ENCODE measurements around the gene ITGB1BP2. TPM values are rescaled to one million over a fixed set of nuclear protein-coding genes. Genes with fewer than 3 reads are reported as not detected.
A peak's percentile ranks its signal among the peaks of the same experiment; 100 is the strongest.
"Not testable (repeated sequence)": the region's sequence is repeated elsewhere in the genome, so short reads cannot be mapped to it uniquely, and the experiment has no call there.

The ITGB1BP2 gene
- total RNA-seq, 1 donor from 2014 or later, result 1.1 TPM

DNA sequence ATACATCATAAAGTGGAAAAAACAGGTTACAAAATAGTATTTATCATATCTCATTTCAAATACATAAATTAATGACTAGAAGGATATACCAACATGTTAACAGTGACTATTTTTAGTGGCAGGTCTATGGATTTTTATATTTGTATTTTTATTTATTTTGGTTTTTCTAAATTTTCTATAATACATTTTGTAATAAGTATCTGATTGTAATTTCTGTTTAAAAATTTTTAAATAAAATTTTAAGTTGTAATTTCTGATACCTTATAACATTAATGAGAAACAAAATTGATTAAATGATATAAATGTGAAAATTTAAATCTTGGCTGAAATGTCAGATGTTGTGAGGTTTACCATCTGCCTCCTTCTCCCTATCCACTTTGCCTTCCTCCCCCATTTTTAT is 15.6 kb upstream of the ITGB1BP2 start:
- TF ChIP-seq CTCF (IDR thresholded peaks at IDR 0.05; ENCODE audit: insufficient read depth, low read length, severe bottlenecking), result no peak
- no peaks in the 10 kb centered on the region for H3K27me3 ChIP-seq (ENCODE audit: control insufficient read depth, insufficient read depth, low read length)
- no peak overlapping the region for H3K4me3 ChIP-seq (ENCODE audit: low read depth, low read length)
- no peak for FAIRE-seq
- H3K36me3 ChIP-seq (ENCODE audit: control insufficient read depth, insufficient read depth, low read length), result peaks cover 2% of the 10 kb centered on the region
- no peak for DNase-seq (ENCODE audit: low read depth)

DNA sequence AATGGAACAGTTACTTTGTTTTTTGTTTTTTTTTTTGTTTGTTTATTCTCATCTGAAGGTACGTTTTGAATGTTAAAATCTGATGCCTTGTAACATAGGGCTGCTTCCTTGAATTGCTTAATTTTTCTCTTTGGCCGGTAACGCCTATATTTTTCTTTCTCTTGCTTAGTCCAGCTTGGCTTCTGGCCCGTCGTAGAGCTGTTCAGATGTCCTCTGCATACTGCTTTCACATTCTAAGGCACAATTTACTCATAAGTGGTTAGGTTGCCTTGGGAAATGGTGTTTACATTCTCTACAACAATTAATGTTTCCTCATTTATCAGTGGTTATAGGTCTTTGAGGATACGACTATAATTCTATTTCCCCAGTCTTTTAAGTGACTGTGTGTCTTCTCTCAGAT is 10.2 kb upstream of the ITGB1BP2 start:
- FAIRE-seq, result no peak
- no peak overlapping the region for H3K4me3 ChIP-seq (ENCODE audit: low read depth, low read length)
- DNase-seq (ENCODE audit: low read depth), result no peak
- TF ChIP-seq CTCF (IDR thresholded peaks at IDR 0.05; ENCODE audit: insufficient read depth, low read length, severe bottlenecking), result no peak
- no peaks in the 10 kb centered on the region for H3K27me3 ChIP-seq (ENCODE audit: control insufficient read depth, insufficient read depth, low read length)
- H3K36me3 ChIP-seq (ENCODE audit: control insufficient read depth, insufficient read depth, low read length), result peaks cover 2% of the 10 kb centered on the region

GRCh38 chrX:71292669-71293365 is 8.7 kb upstream of the ITGB1BP2 start:
- FAIRE-seq (no peak), DNase-seq (ENCODE audit: low read depth) (peak; percentile 25)
- Histone ChIP-seq H3K4me3 (ENCODE audit: low read depth, low read length) (no peak overlapping the region), H3K27me3 (ENCODE audit: control insufficient read depth, insufficient read depth, low read length) (no peaks in the 10 kb centered on the region), H3K36me3 (ENCODE audit: control insufficient read depth, insufficient read depth, low read length) (peaks cover 6% of the 10 kb centered on the region)
- no peak for TF ChIP-seq CTCF (IDR thresholded peaks at IDR 0.05; ENCODE audit: insufficient read depth, low read length, severe bottlenecking)

GRCh38 chrX:71296806-71297205 is 4.7 kb upstream of the ITGB1BP2 start:
- FAIRE-seq (no peak), DNase-seq (ENCODE audit: low read depth) (no peak)
- no peak for TF ChIP-seq CTCF (IDR thresholded peaks at IDR 0.05; ENCODE audit: insufficient read depth, low read length, severe bottlenecking)

DNA sequence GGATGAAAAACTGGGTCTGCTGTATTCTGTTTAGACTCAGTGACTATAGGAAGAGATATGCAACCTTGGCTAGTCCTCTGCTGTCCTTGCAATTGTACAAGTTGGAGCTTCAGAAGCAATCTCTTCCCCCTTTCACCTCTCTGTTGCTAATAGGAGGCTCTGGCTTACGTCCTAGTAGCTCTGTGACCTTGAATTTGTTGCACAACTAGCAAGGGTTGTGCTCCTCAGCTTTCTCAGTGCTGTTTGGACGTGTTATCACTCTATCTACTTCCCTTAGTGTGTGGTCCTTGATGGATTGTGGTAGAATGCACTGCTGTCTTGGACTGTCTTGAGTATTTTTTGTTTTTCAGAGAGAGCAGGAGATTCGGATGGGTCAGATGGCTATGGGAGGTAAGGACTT is 3.4 kb upstream of the ITGB1BP2 start:
- H3K27me3 ChIP-seq (ENCODE audit: control insufficient read depth, insufficient read depth, low read length), result no peaks in the 10 kb centered on the region
- FAIRE-seq, result no peak
- H3K36me3 ChIP-seq (ENCODE audit: control insufficient read depth, insufficient read depth, low read length), result peaks cover 7% of the 10 kb centered on the region

More at GRCh38 chrX:71296806-71297205, 4.7 kb upstream of the ITGB1BP2 start:
- Histone ChIP-seq H3K4me3 (ENCODE audit: low read depth, low read length) (no peak overlapping the region), H3K36me3 (ENCODE audit: control insufficient read depth, insufficient read depth, low read length) (peaks cover 7% of the 10 kb centered on the region), H3K27me3 (ENCODE audit: control insufficient read depth, insufficient read depth, low read length) (no peaks in the 10 kb centered on the region)

DNA sequence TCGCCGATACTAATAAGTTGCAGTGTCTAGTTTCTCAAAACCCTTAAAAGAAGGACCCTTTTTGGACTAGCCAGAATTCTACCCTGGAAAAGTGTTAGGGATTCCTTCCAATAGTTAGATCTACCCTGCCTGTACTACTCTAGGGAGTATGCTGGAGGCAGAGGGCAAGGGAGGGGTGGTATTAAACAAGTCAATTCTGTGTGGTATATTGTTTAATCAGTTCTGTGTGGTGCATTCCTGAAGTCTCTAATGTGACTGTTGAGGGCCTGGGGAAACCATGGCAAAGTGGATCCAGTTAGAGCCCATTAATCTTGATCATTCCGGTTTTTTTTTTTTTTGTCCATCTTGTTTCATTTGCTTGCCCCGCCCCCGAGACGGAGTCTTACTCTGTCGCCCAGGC is 1.5 kb upstream of the ITGB1BP2 start:
- not testable (repeated sequence) for H3K36me3 ChIP-seq (ENCODE audit: control insufficient read depth, insufficient read depth, low read length); H3K27me3 ChIP-seq (ENCODE audit: control insufficient read depth, insufficient read depth, low read length); FAIRE-seq; H3K4me3 ChIP-seq (ENCODE audit: low read depth, low read length); DNase-seq (ENCODE audit: low read depth)

More for the DNA sequence above, 3.4 kb upstream of the ITGB1BP2 start:
- no peak for TF ChIP-seq CTCF (IDR thresholded peaks at IDR 0.05; ENCODE audit: insufficient read depth, low read length, severe bottlenecking)
- no peak overlapping the region for H3K4me3 ChIP-seq (ENCODE audit: low read depth, low read length)
- no peak for DNase-seq (ENCODE audit: low read depth)

GRCh38 chrX:71300495-71300894 is 1.1 kb upstream of the ITGB1BP2 start:
- not testable (repeated sequence) for DNase-seq (ENCODE audit: low read depth); H3K27me3 ChIP-seq (ENCODE audit: control insufficient read depth, insufficient read depth, low read length); FAIRE-seq

More at GRCh38 chrX:71300495-71300894, 1.1 kb upstream of the ITGB1BP2 start:
- H3K36me3 ChIP-seq (ENCODE audit: control insufficient read depth, insufficient read depth, low read length); H3K4me3 ChIP-seq (ENCODE audit: low read depth, low read length): not testable (repeated sequence)

Measured in bronchial epithelial cell (primary cell).